Dedifferentiated amniotic fluid mesenchymal stem cell (primary cell): Measurements from ENCODE around the gene COX6B2.
"Not testable (repeated sequence)": the region's sequence is repeated elsewhere in the genome, so short reads cannot be mapped to it uniquely, and the experiment has no call there.

Experiments used
- DNase-seq: peaks from one replicate; pipeline ENCODE4 v3.0.0-alpha.2; 2016; ENCODE audit errors: extremely low spot score

COX6B2 gene

GRCh38 chr19:55354698-55355212 is at the start of gene COX6B2:
Gene COX6B2, minus strand, starts transcription at chr19:55354719. Its CDS starts 198 bp downstream, at chr19:55354521.
- no peak for DNase-seq

- no peak for DNase-seq
Observed at GRCh38 chr19:55402509-55402908, 48.0 kb upstream of the COX6B2 start.

GRCh38 chr19:55401390-55401789 is 46.9 kb upstream of the COX6B2 start:
- not testable (repeated sequence) for DNase-seq

GRCh38 chr19:55400281-55401087 is 46.0 kb upstream of the COX6B2 start:
- DNase-seq = no peak

GRCh38 chr19:55398200-55398925 is 43.8 kb upstream of the COX6B2 start:
- no peak for DNase-seq

GRCh38 chr19:55392820-55393761 is 38.6 kb upstream of the COX6B2 start:
- no peak for DNase-seq

GRCh38 chr19:55391702-55392615 is 37.4 kb upstream of the COX6B2 start:
- DNase-seq = no peak

GRCh38 chr19:55391191-55391670 is 36.7 kb upstream of the COX6B2 start:
- no peak for DNase-seq

DNA sequence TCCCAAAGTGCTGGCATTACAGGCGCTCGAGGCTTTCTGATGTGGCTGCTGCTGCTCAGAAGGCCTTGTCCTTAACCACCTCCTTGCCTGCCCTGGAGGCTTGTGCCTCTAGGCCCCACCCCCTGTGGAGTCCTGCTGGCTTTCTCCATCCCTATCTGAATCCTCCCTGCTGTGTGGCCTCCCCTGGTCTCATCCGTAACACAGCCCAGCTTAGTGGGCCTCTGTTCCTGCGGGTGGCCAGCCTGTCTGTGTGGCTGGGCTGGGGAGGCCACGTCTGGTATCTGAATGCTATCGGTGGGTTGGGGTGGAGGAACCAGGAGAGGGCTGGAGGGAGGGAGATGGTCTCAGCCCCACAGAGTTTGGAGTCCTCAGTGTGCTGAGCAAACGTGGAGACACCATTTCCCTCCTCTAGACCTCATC is 36.0 kb upstream of the COX6B2 start:
- DNase-seq = no peak

DNA sequence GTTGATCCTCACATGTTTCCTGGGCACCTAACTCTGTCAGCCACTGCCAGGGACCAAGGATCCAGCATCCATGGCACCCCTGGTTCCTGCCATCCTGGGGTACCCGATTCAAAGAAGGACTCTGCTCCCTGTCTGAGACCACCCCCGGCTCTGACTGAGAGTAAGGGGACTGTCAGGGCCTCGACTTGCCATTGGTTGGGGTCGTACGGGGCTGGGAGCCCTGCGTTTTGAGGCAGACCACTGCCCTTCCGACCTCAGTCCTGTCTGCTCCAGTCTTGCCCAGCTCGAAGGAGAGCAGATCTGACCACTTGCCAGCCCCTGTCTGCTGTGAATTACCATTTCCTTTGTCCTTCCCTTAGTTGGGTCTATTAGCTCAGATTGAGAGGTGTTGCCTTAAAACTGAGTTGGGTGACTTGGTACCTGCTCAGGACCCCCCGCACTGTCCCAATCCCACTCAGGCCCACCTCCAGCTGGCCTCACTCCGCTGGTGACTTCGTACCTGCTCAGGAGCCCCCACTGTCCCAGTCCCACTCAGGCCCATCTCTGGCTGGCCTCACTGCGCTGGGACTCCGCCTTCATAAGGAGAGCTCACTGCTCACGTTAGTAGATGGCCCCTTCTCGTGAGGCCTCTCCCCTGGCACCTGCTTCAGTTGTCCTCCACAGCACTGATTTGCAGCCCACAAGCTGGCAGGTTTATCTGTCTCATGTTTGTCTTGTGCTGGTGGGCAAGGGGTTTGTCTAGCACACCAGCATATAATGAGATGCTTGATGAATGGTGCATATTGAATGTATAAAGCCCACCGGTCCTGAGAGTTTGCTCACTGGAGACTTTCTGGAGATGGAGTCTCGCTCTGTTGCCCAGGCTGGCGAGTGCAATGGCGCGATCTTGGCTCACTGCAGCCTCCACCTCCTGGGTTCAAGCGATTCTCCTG is 35.1 kb upstream of the COX6B2 start:
- no peak for DNase-seq

- DNase-seq = no peak
Observed at GRCh38 chr19:55387736-55388497, 33.4 kb upstream of the COX6B2 start.

DNA sequence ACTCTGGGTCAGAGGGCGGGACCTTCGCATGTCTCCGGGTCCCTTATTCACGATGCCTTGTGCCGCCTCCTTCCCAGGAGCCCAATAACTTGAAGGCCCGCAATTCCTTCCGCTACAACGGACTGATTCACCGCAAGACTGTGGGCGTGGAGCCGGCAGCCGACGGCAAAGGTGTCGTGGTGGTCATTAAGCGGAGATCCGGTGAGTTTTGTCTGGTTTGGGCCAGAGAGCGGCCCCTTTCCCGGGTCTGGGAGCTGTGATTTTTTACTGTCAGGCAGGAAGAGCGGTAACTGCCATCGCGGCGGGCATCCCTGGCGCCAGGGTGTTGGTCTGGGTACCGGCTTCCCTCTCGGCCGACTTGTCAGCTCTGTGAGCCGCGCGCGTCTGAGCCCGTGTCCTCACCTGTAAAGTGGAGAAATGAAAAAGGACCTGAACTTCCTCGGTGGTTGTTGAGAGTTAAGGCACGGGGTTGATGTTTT is 32.0 kb upstream of the COX6B2 start:
- DNase-seq = no peak

- peak; percentile 99 for DNase-seq
Observed at GRCh38 chr19:55385724-55386492, 31.4 kb upstream of the COX6B2 start, which contains the start of gene RPL28. Gene RPL28, plus strand, starts transcription at chr19:55385932. Its CDS starts 426 bp downstream, at chr19:55386358.

DNA sequence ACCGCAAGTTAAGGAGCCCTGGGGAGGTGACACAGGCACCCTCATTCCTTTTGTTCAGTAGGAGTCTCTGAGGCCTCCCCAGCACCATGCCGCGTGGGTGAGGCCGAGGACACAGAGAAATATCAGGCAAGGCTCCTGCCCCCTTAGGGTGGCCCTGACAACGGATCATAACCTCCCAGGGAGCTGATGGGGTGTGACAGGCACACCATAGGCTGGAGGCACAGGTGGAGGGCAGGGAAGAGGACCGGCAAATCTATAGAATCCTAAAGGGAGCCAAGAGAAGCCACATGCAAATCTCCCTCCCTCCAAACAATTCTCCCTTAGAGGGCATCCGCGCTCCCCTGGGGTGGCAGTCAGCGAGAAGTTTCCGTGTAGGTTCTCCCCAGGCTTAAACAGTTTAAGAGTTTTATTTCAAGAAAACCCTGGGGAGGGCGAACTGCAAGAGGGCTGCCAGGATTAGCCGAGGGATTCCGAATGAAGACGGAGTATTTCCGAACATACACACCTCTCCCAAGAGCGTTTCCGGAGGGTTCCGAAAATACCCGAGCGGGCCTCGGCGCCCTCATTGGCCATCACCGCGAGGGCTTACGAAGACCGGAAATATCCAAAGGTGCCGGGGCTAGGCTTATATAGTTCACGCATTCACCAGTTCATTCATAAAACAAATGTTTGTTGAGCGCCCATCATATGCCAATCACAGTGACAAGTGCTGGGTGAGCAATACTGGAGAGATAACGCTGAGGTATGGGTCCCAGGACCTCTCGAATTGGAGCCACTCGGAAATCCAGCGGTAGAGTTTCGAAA is 30.6 kb upstream of the COX6B2 start:
- peak; percentile 97 for DNase-seq

- DNase-seq = no peak
Observed at GRCh38 chr19:55384131-55384919, 29.8 kb upstream of the COX6B2 start, which contains the start of gene TMEM238. Gene TMEM238, minus strand, starts transcription at chr19:55384292. Its CDS starts 33 bp downstream, at chr19:55384259.
